ENCODE data around the gene SYNGR2. TPM values are rescaled to one million over a fixed set of nuclear protein-coding genes. Genes with fewer than 3 reads are reported as not detected.

SYNGR2 gene
- total and polyA plus RNA-seq, 2 donors (not counting 3 experiments of a cell fraction or from before 2014, with no cell fraction given), result 65.9 to 281 TPM

- Histone ChIP-seq H3K9me3 (replicated peaks; ENCODE audit: control insufficient read depth, insufficient read depth, low read length) (no peaks in the 10 kb centered on the region), H3K79me2 (ENCODE audit: control insufficient read depth, insufficient read depth, low read length) (no peaks in the 10 kb centered on the region), H3K9ac (replicated peaks; ENCODE audit: extremely low read depth, insufficient read depth, low read length) (no peak overlapping the region), H3K27me3 (ENCODE audit: control insufficient read depth in 2 of 2, insufficient read depth in 2 of 2, low read length in 2 of 2) (no peaks in the 10 kb centered on the region), H3K27ac (ENCODE audit: insufficient read depth, low read depth, low read length) (no peak overlapping the region), H2AFZ (ENCODE audit: low read depth, low read length) (no peak overlapping the region), H3K4me1 (ENCODE audit: control insufficient read depth, extremely low read depth, insufficient read depth, low read length) (peaks cover 26% of the 10 kb centered on the region), H3K4me3 (replicated peaks in 1 of 3; ENCODE audit: insufficient read depth in 1 of 3, low read depth in 1 of 3, low read length in 3 of 3) (no peak overlapping the region), H3K4me2 (ENCODE audit: insufficient read depth, low read length) (no peak overlapping the region), H3K9me1 (replicated peaks; ENCODE audit: control insufficient read depth, extremely low read depth, insufficient read depth, low read length) (no peaks in the 10 kb centered on the region), H3K36me3 (ENCODE audit: control insufficient read depth in 2 of 2, extremely low read depth in 1 of 2, insufficient read depth in 2 of 2, low read length in 2 of 2) (no peaks in the 10 kb centered on the region), H4K20me1 (replicated peaks; ENCODE audit: control insufficient read depth, extremely low read depth, insufficient read depth, low read length) (no peaks in the 10 kb centered on the region)
- TF ChIP-seq EZH2 (IDR thresholded peaks at IDR 0.05; ENCODE audit: borderline replicate concordance, low read depth, low read length, severe bottlenecking), result no peak
- DNase-seq (ENCODE audit: low read depth, low spot score), result no peak
- no peak for FAIRE-seq
- dilution Hi-C loops (cut with MboI; ENCODE audit: extremely low pct_ligation_motif_present, low sequenced_read_pairs) (no loop called here), intact Hi-C loops (cut with micrococcal nuclease) (loop anchor here (5.0 kb wide), 1 partner anchor 36 kb away; the partner anchor contains the start of gene SYNGR2)
- CTCF ChIA-PET, result no interaction called here
- POLR2A ChIA-PET, result no interaction called here
- BruUV-seq (replicated peaks), result no TSS peak
Measured at GRCh38 chr17:78131172-78132083, 37.0 kb upstream of the SYNGR2 start.

GRCh38 chr17:78132084-78132676 is 36.2 kb upstream of the SYNGR2 start:
- Histone ChIP-seq H3K9ac (replicated peaks; ENCODE audit: extremely low read depth, insufficient read depth, low read length) (no peak overlapping the region), H3K9me1 (replicated peaks; ENCODE audit: control insufficient read depth, extremely low read depth, insufficient read depth, low read length) (no peaks in the 10 kb centered on the region), H4K20me1 (replicated peaks; ENCODE audit: control insufficient read depth, extremely low read depth, insufficient read depth, low read length) (no peaks in the 10 kb centered on the region), H3K79me2 (ENCODE audit: control insufficient read depth, insufficient read depth, low read length) (no peaks in the 10 kb centered on the region), H3K9me3 (replicated peaks; ENCODE audit: control insufficient read depth, insufficient read depth, low read length) (no peaks in the 10 kb centered on the region), H3K27ac (ENCODE audit: insufficient read depth, low read depth, low read length) (no peak overlapping the region), H3K4me1 (ENCODE audit: control insufficient read depth, extremely low read depth, insufficient read depth, low read length) (peaks cover 23% of the 10 kb centered on the region), H2AFZ (ENCODE audit: low read depth, low read length) (no peak overlapping the region), H3K36me3 (ENCODE audit: control insufficient read depth in 2 of 2, extremely low read depth in 1 of 2, insufficient read depth in 2 of 2, low read length in 2 of 2) (no peaks in the 10 kb centered on the region), H3K27me3 (ENCODE audit: control insufficient read depth in 2 of 2, insufficient read depth in 2 of 2, low read length in 2 of 2) (no peaks in the 10 kb centered on the region), H3K4me3 (replicated peaks in 1 of 3; ENCODE audit: insufficient read depth in 1 of 3, low read depth in 1 of 3, low read length in 3 of 3) (no peak overlapping the region), H3K4me2 (ENCODE audit: insufficient read depth, low read length) (no peak overlapping the region)
- BruUV-seq (replicated peaks), result no TSS peak
- FAIRE-seq, result no peak
- dilution Hi-C loops (cut with MboI; ENCODE audit: extremely low pct_ligation_motif_present, low sequenced_read_pairs), result no loop called here
- no peak for DNase-seq (ENCODE audit: low read depth, low spot score)
- TF ChIP-seq EZH2 (IDR thresholded peaks at IDR 0.05; ENCODE audit: borderline replicate concordance, low read depth, low read length, severe bottlenecking), result peak; percentile 5
- TF ChIP-seq POLR2AphosphoS5 (IDR thresholded peaks at IDR 0.05; ENCODE audit: insufficient read depth, low read depth, low read length), result no peak
- POLR2A ChIA-PET, result no interaction called here
- CTCF ChIA-PET, result no interaction called here
- intact Hi-C loops (cut with micrococcal nuclease), result loop anchor here (5.0 kb wide), 1 partner anchor 35 kb away; the partner anchor contains the start of gene SYNGR2

Measured in endothelial cell of umbilical vein (primary cell).